ENCODE measurements around the gene ONECUT3. TPM values are rescaled to one million over a fixed set of nuclear protein-coding genes. Genes with fewer than 3 reads are reported as not detected.

ONECUT3 gene
- polyA plus RNA-seq, 1 of the 3 experiments (the other 2 are of a cell fraction): not detected

DNA sequence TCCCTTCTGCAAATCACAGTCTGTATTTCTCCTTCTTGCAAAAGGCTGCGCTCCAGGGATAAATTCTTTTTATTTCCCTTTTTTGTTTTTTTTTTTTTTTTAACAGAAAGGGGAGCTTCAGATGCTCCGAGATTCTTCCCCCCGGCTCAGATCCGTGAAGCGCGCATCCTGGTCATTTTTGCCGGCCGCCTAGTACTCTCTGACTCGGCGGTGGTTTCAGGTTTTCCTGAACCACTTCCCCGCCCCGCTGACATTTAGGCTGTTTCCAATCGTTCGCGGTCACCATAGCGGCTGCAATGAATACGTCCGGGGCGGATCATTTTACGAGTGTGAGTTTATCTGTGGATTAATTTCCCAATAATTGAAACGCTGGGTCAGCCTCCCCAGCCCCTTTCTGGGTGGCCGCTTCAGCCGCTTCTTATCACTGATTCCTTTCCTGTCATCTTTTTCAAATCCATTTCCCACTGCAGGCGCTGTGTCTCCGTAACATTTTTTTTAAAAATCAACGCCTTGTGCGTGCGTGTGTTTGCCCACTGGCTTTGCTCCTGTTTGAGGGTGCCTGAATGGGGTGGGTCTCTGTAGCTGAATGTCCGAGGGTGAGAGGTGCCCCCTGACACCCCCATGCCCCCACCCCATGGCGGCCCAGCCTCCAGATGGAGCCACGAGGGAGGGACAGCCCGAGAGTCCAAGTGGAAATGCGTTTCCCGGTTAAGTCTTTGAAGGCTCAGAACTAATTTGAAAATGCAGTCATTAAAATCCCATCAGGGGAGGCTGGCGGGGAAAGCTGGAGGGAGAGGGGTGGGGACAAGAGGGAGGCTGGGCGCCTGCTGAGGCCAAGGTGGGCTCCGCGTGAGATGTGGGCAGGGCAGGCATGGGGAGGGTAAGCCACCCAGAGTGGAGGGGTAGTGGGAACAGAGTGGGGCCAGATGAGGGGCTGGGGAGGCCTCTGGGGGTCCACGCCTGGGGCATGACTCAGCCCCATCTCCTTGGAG lies 10.6 kb downstream of the ONECUT3 start:
- no peak for TF ChIP-seq TAF1 (IDR thresholded peaks at IDR 0.05; ENCODE audit: borderline replicate concordance, low read depth, low read length)
- TF ChIP-seq, protein P1, sequence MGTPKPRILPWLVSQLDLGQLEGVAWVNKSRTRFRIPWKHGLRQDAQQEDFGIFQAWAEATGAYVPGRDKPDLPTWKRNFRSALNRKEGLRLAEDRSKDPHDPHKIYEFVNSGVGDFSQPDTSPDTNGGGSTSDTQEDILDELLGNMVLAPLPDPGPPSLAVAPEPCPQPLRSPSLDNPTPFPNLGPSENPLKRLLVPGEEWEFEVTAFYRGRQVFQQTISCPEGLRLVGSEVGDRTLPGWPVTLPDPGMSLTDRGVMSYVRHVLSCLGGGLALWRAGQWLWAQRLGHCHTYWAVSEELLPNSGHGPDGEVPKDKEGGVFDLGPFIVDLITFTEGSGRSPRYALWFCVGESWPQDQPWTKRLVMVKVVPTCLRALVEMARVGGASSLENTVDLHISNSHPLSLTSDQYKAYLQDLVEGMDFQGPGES (IDR thresholded peaks at IDR 0.05; ENCODE audit: low read depth, low read length): no peak
- TF ChIP-seq, protein P2, sequence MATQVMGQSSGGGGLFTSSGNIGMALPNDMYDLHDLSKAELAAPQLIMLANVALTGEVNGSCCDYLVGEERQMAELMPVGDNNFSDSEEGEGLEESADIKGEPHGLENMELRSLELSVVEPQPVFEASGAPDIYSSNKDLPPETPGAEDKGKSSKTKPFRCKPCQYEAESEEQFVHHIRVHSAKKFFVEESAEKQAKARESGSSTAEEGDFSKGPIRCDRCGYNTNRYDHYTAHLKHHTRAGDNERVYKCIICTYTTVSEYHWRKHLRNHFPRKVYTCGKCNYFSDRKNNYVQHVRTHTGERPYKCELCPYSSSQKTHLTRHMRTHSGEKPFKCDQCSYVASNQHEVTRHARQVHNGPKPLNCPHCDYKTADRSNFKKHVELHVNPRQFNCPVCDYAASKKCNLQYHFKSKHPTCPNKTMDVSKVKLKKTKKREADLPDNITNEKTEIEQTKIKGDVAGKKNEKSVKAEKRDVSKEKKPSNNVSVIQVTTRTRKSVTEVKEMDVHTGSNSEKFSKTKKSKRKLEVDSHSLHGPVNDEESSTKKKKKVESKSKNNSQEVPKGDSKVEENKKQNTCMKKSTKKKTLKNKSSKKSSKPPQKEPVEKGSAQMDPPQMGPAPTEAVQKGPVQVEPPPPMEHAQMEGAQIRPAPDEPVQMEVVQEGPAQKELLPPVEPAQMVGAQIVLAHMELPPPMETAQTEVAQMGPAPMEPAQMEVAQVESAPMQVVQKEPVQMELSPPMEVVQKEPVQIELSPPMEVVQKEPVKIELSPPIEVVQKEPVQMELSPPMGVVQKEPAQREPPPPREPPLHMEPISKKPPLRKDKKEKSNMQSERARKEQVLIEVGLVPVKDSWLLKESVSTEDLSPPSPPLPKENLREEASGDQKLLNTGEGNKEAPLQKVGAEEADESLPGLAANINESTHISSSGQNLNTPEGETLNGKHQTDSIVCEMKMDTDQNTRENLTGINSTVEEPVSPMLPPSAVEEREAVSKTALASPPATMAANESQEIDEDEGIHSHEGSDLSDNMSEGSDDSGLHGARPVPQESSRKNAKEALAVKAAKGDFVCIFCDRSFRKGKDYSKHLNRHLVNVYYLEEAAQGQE (IDR thresholded peaks at IDR 0.05; ENCODE audit: low read depth, low read length): no peak
- no peak for TF ChIP-seq SIN3A (IDR thresholded peaks at IDR 0.05; ENCODE audit: borderline replicate concordance, low read depth, low read length)
- TF ChIP-seq NRF1 (IDR thresholded peaks at IDR 0.05; ENCODE audit: low read depth, low read length): no peak
- Histone ChIP-seq H3K27me3 (ENCODE audit: insufficient read depth) (peaks cover 95% of the 10 kb centered on the region), H2AFZ (ENCODE audit: low read depth) (no peak overlapping the region), H3F3A (replicated peaks; ENCODE audit: insufficient read depth) (peaks cover 5% of the 10 kb centered on the region), H3K9me2 (no peaks in the 10 kb centered on the region), H3K36me3 (replicated peaks in 1 of 2; ENCODE audit: control insufficient read depth in 1 of 2, insufficient read depth in 2 of 2, low read length in 1 of 2) (no peaks in the 10 kb centered on the region), H3K9me3 (no peaks in the 10 kb centered on the region), H3K9ac (no peak overlapping the region), H4K20me1 (ENCODE audit: insufficient read depth) (peaks cover 12% of the 10 kb centered on the region; the same call in 1 of the 2 replicates), H3K4me1 (ENCODE audit: control insufficient read depth in 1 of 2, insufficient read depth in 2 of 2, low read depth in 1 of 2, low read length in 1 of 2) (no peaks in the 10 kb centered on the region), H3K4me3 (ENCODE audit: low read depth in 2 of 2, low read length in 1 of 2) (no peak overlapping the region), H3K4me2 (no peak overlapping the region), H3K27ac (ENCODE audit: low read depth in 2 of 2, low read length in 1 of 2) (no peak overlapping the region), H3K79me2 (ENCODE audit: insufficient read depth) (no peaks in the 10 kb centered on the region)
- DNase-seq: no peak
- POLR2A ChIA-PET: no interaction called here
- CTCF ChIA-PET: interaction anchor here (0.9 to 9.3 kb wide), 9 partner anchors 10 to 218 kb away, joined by 3 to 128 read pairs (median 8); no protein-coding TSS in a partner anchor
- 7% methylated on average over 39 of the region's 39 CpGs for WGBS (ENCODE audit: low lambda C conversion rate)

DNA sequence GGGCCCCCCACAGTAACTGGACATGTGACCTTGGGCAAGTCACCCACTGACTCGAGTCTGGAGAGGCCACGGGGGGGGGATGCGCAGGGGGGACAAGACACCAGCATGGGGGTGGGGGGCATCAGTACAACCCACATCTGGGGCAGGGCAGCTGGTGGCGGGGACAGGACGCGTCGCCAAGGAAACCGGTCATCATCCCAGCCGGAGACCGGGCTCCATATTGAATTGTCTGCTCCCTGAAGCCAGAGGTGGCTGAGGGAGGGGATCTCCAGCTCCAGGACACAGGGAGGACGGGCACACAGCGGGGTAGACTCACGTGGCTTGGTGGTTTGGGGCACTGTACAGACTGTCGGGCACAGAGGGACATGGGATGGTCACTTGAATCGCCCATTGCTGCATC lies 11.4 kb downstream of the ONECUT3 start:
- DNase-seq: peak; percentile 39
- POLR2A ChIA-PET: no interaction called here
- Histone ChIP-seq H3K9ac (no peak overlapping the region), H3K4me1 (ENCODE audit: control insufficient read depth in 1 of 2, insufficient read depth in 2 of 2, low read depth in 1 of 2, low read length in 1 of 2) (no peaks in the 10 kb centered on the region), H4K20me1 (ENCODE audit: insufficient read depth) (peaks cover 10% of the 10 kb centered on the region; the same call in 1 of the 2 replicates), H2AFZ (ENCODE audit: low read depth) (no peak overlapping the region), H3K4me2 (no peak overlapping the region), H3K27ac (ENCODE audit: low read depth in 2 of 2, low read length in 1 of 2) (no peak overlapping the region), H3K9me3 (no peaks in the 10 kb centered on the region), H3K27me3 (ENCODE audit: insufficient read depth) (peaks cover 87% of the 10 kb centered on the region), H3K4me3 (ENCODE audit: low read depth in 2 of 2, low read length in 1 of 2) (no peak overlapping the region), H3K36me3 (replicated peaks in 1 of 2; ENCODE audit: control insufficient read depth in 1 of 2, insufficient read depth in 2 of 2, low read length in 1 of 2) (no peaks in the 10 kb centered on the region), H3F3A (replicated peaks; ENCODE audit: insufficient read depth) (peaks cover 5% of the 10 kb centered on the region), H3K79me2 (ENCODE audit: insufficient read depth) (no peaks in the 10 kb centered on the region), H3K9me2 (no peaks in the 10 kb centered on the region)
- CTCF ChIA-PET: interaction anchor here (1.2 to 9.3 kb wide), 9 partner anchors 13 to 218 kb away, joined by 3 to 128 read pairs (median 8); no protein-coding TSS in a partner anchor
- TF ChIP-seq CHD2 (IDR thresholded peaks at IDR 0.05; ENCODE audit: low read length, partially characterized antibody): no peak
- TF ChIP-seq FOSL2 (IDR thresholded peaks at IDR 0.05; ENCODE audit: borderline replicate concordance, low read depth): no peak
- TF ChIP-seq EP300 (IDR thresholded peaks at IDR 0.05; ENCODE audit: borderline replicate concordance in 1 of 2, low read depth in 1 of 2, low read length in 1 of 2): no peak
- TF ChIP-seq TAF1 (IDR thresholded peaks at IDR 0.05; ENCODE audit: borderline replicate concordance, low read depth, low read length): no peak
- TF ChIP-seq, protein P2 (IDR thresholded peaks at IDR 0.05; ENCODE audit: low read depth, low read length): no peak
- TF ChIP-seq, protein P3, sequence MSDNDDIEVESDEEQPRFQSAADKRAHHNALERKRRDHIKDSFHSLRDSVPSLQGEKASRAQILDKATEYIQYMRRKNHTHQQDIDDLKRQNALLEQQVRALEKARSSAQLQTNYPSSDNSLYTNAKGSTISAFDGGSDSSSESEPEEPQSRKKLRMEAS (IDR thresholded peaks at IDR 0.05; ENCODE audit: low read depth): no peak
- WGBS (ENCODE audit: low lambda C conversion rate): 21% methylated on average over 5 of the region's 15 CpGs
